Cerebellar cortex (tissue), 1 donor: ENCODE measurements around the gene MARCKSL1.
"Not testable (repeated sequence)": the region's sequence is repeated elsewhere in the genome, so short reads cannot be mapped to it uniquely, and the experiment has no call there.

Source experiments
- DNase-seq: peaks from one replicate; pipeline ENCODE4 v3.0.0-alpha.2; 2015; ENCODE audit warnings: low spot score

MARCKSL1 gene

DNA sequence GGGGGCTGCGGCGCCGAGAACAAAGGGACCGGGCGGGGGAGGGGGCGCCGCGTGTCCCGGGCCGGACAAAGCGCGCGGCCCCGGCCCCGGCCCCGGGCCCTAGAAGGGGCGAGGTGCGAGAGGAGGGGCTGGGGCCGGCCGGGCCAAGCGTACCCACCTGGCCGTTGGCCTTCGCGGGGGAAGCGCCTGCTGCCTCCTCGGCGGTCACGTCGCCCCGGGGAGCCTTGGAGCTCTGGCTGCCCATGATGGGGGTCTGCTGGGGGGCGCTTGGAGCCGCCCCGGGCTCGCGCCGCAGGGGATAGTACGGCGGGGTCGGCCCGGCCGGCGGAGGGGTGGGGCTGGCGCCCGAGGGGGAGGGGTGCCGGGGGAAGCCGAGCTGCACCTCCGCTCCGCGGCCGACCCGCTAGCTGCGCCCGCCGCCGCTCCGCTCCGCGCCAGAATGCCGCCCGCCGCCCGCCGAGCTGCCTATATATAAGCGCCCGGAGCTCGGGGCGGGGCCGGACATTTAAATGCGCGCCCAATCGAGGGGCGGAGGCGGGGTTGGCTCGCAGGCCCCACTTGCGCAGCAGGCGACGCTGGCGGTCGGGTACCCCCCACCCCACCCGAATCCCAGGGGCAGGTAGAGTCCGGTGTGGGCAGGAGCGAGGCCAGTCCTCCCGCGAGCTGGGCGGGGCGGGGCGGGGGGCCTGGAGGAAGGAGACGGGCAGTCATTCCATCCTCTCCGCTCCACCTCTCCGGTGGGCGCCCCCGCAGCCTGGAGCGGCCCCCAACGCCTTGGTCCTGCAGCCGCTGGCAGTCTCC lies at the start of gene MARCKSL1:
MARCKSL1 (minus strand) TSS at position 444 of the 801 bp plus-strand sequence; CDS start at position 244, 200 bp downstream.
- peak; percentile 75 for DNase-seq

GRCh38 chr1:32380057-32380456 lies 44.0 kb upstream of the MARCKSL1 start:
- DNase-seq = no peak

DNA sequence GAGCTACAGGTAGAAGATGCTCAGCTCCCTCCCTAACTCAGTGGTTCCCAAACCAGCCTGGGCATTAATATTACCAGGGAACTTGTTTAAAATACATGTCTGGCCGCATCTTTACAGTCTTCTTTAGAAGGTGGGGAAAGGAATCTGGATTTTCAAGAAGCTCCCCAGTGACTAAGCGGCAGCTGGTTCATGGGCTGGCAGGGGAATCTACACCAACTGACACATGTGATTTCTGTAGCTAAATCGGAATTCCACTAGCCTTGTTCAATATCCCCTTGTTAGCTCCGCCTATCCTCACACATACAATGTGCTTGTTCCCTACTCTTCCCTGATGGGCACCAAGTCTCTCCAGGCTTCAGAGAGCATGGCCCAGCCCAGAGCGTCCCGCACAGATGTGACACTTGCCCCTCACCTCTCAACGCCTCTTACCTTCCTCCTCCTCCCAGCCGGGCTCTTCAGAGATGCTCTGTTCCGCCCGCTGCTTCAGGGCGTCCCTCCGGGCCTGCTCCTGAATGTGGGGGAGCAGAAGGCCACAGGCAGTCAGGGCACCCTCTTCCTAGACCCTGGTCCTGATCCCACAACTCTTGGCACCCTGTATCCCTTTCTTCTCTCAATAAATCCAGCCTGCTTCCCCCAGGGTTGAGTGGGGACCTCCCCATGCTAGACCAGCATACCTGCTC lies 41.6 kb upstream of the MARCKSL1 start:
- DNase-seq = no peak

DNA sequence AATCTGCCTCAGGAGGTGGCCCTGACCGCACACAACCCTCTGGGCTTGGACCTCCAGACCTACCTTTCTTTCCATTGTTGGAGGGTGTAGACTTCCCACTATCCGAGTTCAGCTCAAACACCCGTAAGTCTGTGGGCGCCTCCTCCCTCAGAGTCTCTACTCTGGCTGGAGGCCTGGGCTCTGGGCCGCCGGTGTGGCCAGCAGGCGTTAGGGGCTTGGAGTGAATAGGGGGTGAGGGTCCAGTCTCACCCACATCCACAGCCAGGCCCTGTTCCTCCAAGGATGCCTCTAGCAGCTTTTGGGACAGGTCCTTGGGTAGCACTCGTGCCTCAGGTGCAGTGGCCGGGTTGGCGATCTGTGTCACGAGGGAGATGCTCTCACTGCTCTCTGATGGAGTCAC lies 40.2 kb upstream of the MARCKSL1 start:
- no peak for DNase-seq

DNA sequence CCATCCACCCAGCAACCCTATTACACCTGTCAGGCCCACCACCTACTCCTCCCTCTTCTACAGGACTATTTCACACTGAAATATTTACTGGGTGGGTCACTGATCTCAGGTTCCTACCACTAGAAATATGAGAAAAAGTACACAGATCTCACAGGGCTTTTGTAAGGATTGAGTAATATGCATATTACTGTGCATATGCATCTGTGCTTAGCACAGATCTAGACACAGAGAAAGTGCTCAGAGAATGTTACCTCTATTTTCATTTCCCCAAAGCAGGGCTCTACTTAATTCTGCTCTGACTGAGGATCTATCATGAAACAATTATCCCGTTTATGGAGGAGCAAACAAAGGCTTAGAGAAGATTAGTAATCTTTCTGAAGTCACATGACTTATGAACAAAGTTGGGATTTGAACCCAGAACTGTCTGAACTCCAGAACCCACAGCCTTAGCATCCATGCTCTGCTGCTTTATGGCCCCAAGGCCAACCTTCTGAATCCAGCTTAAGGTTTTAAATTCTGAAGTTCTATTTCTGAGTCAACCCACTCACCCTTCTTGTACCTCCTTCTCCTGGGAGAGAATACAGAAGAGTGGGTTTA lies 38.1 kb upstream of the MARCKSL1 start:
- DNase-seq = no peak

GRCh38 chr1:32372149-32372756 lies 36.2 kb upstream of the MARCKSL1 start:
- no peak for DNase-seq

DNA sequence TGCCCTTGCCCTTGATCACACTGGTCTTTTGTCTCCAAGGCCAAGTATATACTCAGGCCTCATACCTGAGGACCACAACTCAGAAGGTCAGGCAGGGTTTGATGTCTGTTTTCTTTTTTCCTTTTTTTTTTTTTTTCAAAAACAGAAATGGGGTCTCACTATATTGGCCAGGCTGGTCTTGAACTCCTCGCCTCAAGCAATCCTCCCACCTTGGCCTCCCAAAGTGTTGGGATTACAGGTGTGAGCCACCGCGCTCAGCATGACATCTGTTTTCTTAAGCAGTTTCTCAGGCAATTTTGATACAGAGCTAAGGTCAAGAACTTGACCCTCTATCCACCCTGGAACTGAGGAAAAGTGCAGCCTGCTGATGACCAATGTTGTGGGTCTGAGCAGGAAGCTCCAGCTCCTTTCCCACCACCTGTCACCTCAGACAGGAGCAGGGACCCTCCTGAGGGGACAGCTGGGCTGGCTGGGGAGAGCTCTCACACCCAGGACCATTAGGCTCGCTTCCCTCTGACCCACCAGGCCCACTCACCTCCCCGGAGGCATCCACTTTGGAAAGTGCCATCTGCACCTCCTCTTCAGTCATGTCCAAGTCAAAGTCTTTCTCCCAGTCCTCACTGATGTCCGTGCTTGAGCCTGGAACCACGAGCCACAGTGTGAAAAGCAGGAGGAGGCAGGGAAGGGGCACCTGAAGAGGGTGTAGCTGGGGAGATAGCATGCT lies 32.0 kb upstream of the MARCKSL1 start:
- no peak for DNase-seq

- no peak for DNase-seq
These were observed 29.4 kb upstream of the MARCKSL1 start for GRCh38 chr1:32365445-32365844.

DNA sequence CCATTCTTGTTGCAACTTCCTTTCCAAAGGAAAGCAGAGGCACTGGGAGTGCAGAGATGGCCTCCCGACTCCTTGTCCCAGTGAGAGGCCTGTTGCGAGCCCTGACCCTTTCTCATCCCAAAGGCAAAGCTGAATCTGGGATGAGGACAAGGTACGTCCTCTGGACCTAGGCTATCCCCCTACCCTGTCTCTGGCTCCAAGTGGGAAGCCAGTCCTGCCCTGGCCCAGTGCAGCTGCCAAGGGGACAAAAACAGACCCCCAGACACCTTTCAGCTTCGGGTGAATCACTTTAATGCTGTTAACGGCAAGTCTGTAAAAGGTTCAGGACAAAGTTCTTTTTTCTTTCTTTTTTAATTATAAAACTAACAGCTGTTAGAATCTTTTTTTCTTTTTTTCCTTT lies 28.8 kb upstream of the MARCKSL1 start:
- no peak for DNase-seq

- no peak for DNase-seq
These were observed 27.7 kb upstream of the MARCKSL1 start for GRCh38 chr1:32363713-32364112.

DNA sequence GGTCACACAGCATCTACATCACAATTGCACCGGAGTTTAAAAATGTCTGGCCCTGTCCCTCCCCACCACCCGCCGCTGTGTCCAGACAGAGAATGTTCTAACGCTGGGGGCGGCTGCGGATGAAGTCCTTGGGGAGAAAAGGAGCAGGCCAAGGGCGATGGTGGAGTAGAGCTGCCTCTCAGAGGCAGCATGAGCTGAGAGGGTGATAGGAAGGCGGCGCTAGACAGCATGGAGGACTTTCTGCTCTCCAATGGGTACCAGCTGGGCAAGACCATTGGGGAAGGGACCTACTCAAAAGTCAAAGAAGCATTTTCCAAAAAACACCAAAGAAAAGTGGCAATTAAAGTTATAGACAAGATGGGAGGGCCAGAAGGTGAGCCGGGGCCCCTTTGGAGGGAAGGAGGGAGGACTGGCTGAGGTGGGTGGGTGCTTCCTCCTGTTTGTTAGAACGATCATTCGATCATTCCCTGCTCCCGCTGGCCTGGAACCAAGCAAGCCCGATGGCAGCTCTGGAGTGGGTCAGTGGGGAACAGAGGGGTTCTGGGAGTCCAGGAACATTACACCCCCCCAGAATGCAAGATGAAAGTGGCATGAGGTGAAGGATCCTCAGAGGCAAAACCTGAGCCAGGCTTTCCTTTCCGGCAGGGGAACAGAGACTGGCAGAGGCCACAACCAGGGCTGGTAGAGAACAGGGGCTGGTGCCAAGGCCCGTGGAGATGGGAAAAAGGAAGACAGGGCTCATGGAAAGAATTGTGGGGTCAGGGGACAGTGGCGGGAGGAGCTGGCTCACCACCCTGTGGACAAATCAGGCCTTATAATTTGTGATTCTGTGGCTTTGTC lies 26.7 kb upstream of the MARCKSL1 start, which contains the start of the genes FAM229A and TSSK3:
FAM229A (minus strand) TSS at position 12 of the 840 bp plus-strand sequence. CDS start 394 bp downstream, outside the sequence.
TSSK3 (plus strand) TSS at position 66 of the 840 bp plus-strand sequence; CDS start at position 229, 163 bp downstream.
- DNase-seq = no peak

DNA sequence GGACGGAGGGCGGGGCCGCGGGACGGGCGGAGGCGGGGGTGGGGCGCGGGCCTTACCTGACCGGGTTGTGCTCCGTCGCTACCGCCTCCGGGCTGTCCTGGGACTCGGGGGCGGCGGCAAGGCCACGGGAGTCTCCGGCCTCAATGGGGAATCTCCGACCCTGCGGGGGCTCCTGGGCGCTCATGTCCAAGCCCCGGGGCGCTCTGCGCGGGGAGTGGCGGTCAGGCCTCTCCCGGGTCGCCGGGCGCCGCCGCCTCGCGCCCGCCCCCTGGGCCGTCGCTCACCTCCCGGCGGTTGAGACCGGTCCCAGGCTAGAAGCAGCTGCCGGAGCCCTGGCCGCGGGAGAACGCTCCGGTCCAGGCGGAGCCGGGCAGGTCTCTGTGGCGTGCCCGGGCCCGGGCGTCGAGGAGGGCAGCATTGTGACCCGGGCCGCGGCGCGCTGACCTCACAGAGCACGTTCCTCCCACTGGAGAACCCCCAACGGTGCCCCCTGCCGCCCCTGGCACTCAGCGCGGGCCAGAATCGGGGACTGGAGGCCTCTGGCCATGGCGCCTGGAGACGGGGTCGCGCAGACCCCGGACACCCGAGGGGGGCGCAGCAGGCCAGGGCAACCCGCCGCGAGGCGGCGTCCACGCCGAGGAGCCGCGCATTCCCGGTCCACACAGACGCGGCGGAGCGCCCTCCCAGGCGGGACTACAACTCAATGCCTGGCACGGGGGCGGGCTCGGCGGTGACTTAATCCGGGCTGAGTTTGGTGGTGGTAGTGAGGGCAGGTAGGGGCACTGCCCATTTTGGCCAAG lies 25.8 kb upstream of the MARCKSL1 start:
- DNase-seq = no peak

DNA sequence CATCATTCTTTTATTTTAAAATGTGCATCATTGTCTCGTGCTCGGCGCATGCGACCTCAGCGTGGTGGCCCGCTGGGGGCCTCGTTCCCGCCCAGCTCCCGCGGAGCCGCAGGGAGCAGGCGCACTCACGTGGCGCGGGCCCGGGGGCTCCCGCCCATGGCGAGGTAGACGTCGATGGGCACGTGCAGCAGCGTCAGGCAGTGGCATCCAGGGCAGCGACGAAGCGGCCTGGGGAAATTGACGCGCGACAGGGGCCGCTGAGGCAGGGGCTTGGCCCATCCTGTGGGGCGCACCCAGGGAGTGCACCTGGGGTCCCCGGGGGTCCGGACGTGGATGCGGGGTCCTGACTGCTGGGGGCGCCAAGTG lies 25.3 kb upstream of the MARCKSL1 start:
- no peak for DNase-seq

DNA sequence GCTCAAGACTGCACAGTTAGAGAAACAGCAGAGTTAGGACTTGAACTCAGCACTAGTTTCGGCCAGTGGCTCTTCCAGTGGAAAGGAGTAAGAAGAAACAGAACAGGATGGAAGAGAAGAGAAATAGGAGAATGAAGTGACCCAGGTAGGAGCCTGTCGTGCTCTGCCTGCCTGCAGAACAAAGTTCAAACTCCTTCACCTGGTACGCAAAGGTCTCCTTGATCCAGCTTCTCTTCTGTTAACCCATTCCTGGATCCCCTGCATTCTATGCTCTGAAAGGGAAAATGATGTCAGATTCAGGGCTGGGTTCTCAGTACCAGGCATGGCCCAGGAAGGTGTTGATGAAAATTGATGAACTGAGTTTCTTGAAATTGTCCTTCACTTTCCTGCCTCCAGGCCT lies 22.4 kb upstream of the MARCKSL1 start:
- no peak for DNase-seq

- no peak for DNase-seq
These were observed 21.6 kb upstream of the MARCKSL1 start for GRCh38 chr1:32357614-32358013.

DNA sequence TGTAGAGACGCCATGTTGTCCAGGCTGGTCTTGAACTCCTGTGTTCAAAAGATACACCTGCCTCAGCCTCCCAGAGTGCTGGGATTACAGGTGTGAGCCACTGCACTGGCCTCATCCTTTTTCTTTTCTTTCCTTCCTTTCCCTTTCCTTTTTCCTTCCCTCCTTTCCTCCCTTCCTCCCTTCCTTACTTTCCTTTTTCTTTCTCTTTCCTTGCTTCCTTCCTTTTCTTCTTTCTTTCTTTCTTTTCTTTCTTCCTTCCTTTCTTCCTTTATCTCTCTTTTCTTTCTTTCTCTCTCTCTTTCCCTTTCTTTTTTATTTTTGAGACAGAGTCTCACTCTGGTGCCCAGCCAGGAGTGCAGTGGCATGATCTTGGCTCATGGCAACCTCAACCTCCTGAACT lies 20.4 kb upstream of the MARCKSL1 start:
- no peak for DNase-seq

- not testable (repeated sequence) for DNase-seq
These were observed 19.7 kb upstream of the MARCKSL1 start for GRCh38 chr1:32355778-32356177.

DNA sequence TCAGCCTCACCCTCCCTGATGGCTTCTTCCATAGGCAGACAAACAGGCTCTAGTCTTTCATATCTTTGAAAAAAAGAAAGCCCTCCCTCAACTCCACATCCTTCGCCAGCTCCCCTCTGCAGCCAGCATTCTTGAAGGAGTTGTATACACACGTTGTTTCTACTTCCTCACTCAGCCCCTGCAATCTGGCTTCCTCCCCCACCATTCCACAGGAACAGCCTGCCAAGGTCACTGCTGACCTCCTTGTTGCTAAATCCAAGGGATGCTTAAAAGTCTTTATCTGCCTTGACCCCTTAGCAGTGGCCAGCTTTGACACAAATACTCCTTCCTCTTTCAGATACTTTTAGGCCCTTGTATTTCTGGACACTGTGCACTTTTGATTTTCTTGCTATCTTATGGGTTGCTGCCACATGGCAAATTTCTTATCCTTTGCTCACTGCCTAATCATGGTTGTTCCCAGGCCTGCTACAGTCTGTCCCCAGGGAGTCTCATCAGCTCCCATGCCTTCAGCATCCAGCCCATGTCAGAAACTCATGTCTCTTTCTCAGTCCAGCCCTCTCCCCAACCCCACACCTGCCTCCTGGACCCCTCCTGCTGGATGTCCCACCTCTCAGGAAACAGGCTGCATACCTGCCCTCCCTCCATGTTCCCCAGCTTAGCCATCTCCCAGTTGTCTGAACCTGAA lies 18.0 kb upstream of the MARCKSL1 start:
- DNase-seq = no peak

- DNase-seq = no peak
These were observed 17.4 kb upstream of the MARCKSL1 start for GRCh38 chr1:32353431-32353830.
